Measurements from ENCODE around the gene PDLIM3. TPM values are rescaled to one million over a fixed set of nuclear protein-coding genes. Genes with fewer than 3 reads are reported as not detected.
"Not testable (repeated sequence)": the region's sequence is repeated elsewhere in the genome, so short reads cannot be mapped to it uniquely, and the experiment has no call there.

The PDLIM3 gene
- polyA plus RNA-seq, 3 donors = not detected

- Histone ChIP-seq H3K4me2 (replicated peaks; ENCODE audit: extremely low read depth, low read length, poor library complexity, severe bottlenecking) (no peak overlapping the region), H3K4me3 (replicated peaks in 1 of 3; ENCODE audit: low read depth in 2 of 3, low read length in 3 of 3) (no peak overlapping the region), H3K36me3 (replicated peaks in 1 of 2; ENCODE audit: control insufficient read depth in 1 of 2, insufficient read depth in 2 of 2, low read length in 2 of 2) (no peaks in the 10 kb centered on the region), H3K79me2 (ENCODE audit: insufficient read depth, low read length) (no peaks in the 10 kb centered on the region), H2AFZ (ENCODE audit: insufficient read depth, low read depth, low read length, poor library complexity, severe bottlenecking) (no peak overlapping the region), H3K27ac (ENCODE audit: low read depth in 1 of 2, low read length in 2 of 2) (no peak overlapping the region), H3K9ac (ENCODE audit: insufficient read depth, low read length, poor library complexity, severe bottlenecking) (no peak overlapping the region), H3K4me1 (ENCODE audit: control insufficient read depth in 1 of 2, insufficient read depth in 2 of 2, low read length in 2 of 2) (no peaks in the 10 kb centered on the region), H4K20me1 (ENCODE audit: insufficient read depth, low read length) (no peaks in the 10 kb centered on the region), H3K27me3 (ENCODE audit: control insufficient read depth in 2 of 2, insufficient read depth in 2 of 2, low read length in 2 of 2) (no peaks in the 10 kb centered on the region), H3K9me3 (replicated peaks in 1 of 2; ENCODE audit: control insufficient read depth in 1 of 2, insufficient read depth in 1 of 2, low read length in 2 of 2) (no peaks in the 10 kb centered on the region)
- Mint-ChIP-seq H3K27ac (no peak overlapping the region), H3K9me3 (peaks cover 2 to 30% (median 12%) of the 10 kb centered on the region in 7 donors), H3K4me3 (no peak overlapping the region), H3K4me1 (no peaks in the 10 kb centered on the region), H3K36me3 (no peaks in the 10 kb centered on the region), H3K27me3 (ENCODE audit: low read depth in 3 of 3) (peaks cover 8 to 24% (median 11%) of the 10 kb centered on the region in 3 donors)
- 72% methylated on average over 4 of the region's 4 CpGs for WGBS (ENCODE audit: insufficient coverage)
- TF ChIP-seq CTCF (IDR thresholded peaks at IDR 0.05) = no peak
- intact Hi-C loops (cut with micrococcal nuclease) = no loop called here
- DNase-seq = no peak
These were observed 24.6 kb upstream of the PDLIM3 start for GRCh38 chr4:185559915-185560281.

DNA sequence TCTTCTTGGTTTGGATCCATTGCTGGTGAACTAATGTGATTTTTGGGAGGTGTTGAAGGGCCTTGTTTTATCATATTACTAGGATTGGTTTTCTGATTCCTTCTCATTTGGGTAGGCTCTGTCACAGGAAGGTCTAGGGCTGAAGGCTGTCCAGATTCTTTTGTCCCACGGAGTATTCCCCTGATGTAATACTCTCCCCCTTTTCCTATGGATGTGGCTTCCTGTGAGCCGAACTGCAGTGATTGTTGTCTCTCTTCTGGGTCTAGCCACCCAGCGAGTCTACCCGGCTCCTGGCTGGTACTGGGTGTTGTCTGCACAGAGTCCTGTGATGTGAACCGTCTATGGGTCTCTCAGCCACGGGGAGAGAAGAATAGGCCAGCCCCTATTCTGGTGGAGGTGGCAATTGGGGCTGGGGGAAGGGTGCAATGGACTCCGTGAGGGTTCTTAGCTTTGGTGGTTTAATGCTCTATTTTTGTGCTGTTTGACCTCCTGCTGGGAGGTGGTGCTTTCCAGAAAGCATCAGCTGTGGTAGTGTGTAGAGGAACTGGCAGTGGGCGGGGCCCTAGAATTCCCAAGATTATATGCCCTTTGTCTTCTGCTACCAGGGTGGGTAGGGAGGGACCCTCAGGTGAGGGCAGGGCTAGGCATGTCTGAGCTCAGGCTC lies 24.1 kb upstream of the PDLIM3 start:
- intact Hi-C loops (cut with micrococcal nuclease); H3K9me3 ChIP-seq (replicated peaks in 1 of 2; ENCODE audit: control insufficient read depth in 1 of 2, insufficient read depth in 1 of 2, low read length in 2 of 2); H3K4me1 Mint-ChIP-seq; H2AFZ ChIP-seq (ENCODE audit: insufficient read depth, low read depth, low read length, poor library complexity, severe bottlenecking); H3K4me3 ChIP-seq (replicated peaks in 1 of 3; ENCODE audit: low read depth in 2 of 3, low read length in 3 of 3); H3K4me2 ChIP-seq (replicated peaks; ENCODE audit: extremely low read depth, low read length, poor library complexity, severe bottlenecking); H3K27me3 ChIP-seq (ENCODE audit: control insufficient read depth in 2 of 2, insufficient read depth in 2 of 2, low read length in 2 of 2); H3K9ac ChIP-seq (ENCODE audit: insufficient read depth, low read length, poor library complexity, severe bottlenecking); H3K27ac Mint-ChIP-seq; H3K27ac ChIP-seq (ENCODE audit: low read depth in 1 of 2, low read length in 2 of 2); H3K4me3 Mint-ChIP-seq; H3K79me2 ChIP-seq (ENCODE audit: insufficient read depth, low read length); DNase-seq; H3K36me3 ChIP-seq (replicated peaks in 1 of 2; ENCODE audit: control insufficient read depth in 1 of 2, insufficient read depth in 2 of 2, low read length in 2 of 2); H3K4me1 ChIP-seq (ENCODE audit: control insufficient read depth in 1 of 2, insufficient read depth in 2 of 2, low read length in 2 of 2); H3K36me3 Mint-ChIP-seq; H4K20me1 ChIP-seq (ENCODE audit: insufficient read depth, low read length): not testable (repeated sequence)
- Mint-ChIP-seq H3K9me3 (peaks cover 2 to 28% (median 11%) of the 10 kb centered on the region in 7 donors), H3K27me3 (ENCODE audit: low read depth in 3 of 3) (peaks cover 8 to 22% (median 10%) of the 10 kb centered on the region in 3 donors)
- WGBS (ENCODE audit: insufficient coverage) = 85% methylated on average over 6 of the region's 8 CpGs

All from CD14-positive monocyte (primary cell).